ENCODE data around the gene CREB3L4.
A peak's percentile ranks its signal among the peaks of the same experiment; 100 is the strongest.
"Not testable (repeated sequence)": the region's sequence is repeated elsewhere in the genome, so short reads cannot be mapped to it uniquely, and the experiment has no call there.

CREB3L4 gene

GRCh38 chr1:153959454-153959853 lies 8.2 kb upstream of the CREB3L4 start:
- no peak for DNase-seq

DNA sequence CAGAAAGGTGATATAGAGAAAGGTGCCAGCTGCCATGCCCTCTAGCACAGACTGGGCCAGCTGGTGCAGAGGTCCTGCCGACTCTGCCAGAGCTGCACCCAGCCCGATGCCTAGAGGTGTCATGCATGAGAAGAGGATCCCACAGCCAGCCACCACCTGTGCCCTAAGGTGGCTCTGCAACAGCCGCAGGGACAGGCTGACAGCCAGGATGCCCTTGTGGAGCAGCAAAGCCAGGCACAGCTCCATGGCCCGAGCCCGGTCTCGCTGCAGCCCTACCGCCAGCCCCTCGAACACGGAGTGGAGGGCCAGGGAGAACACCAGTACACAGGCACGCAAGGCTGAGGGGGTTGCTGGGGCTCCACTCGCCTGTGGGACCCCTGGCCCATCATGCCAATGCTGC lies 7.5 kb upstream of the CREB3L4 start:
- no peak for DNase-seq

GRCh38 chr1:153961421-153961820 lies 6.3 kb upstream of the CREB3L4 start:
- no peak for DNase-seq

- DNase-seq, result peak; percentile 30
These were observed 5.3 kb upstream of the CREB3L4 start for GRCh38 chr1:153962088-153963029.

- peak; percentile 96 for DNase-seq
These were observed 4.5 kb upstream of the CREB3L4 start, which contains the start of gene SLC39A1 for GRCh38 chr1:153963030-153963849. Gene SLC39A1 (minus strand): TSS chr1:153963537. CDS start chr1:153962715, 822 bp downstream.

GRCh38 chr1:153963850-153964331 lies 3.8 kb upstream of the CREB3L4 start:
- no peak for DNase-seq

GRCh38 chr1:153968000-153968363 lies 280 bp downstream of the CREB3L4 start:
- DNase-seq, result no peak

- no peak for DNase-seq
These were observed 706 bp downstream of the CREB3L4 start for GRCh38 chr1:153968408-153968807.

DNA sequence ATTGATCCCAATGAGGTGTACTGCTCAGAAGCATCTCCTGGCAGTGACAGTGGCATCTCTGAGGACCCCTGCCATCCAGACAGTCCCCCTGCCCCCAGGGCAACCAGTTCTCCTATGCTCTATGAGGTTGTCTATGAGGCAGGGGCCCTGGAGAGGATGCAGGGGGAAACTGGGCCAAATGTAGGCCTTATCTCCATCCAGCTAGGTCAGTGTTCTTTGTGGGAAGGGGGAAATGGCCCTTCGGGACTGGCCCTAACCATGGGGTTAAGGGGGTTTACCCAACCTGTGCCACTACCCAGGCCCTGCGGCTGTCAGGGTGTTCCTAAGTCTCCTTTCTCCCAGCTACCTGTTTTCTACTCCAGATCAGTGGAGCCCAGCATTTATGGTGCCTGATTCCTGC lies 1.3 kb downstream of the CREB3L4 start:
- DNase-seq, result no peak

DNA sequence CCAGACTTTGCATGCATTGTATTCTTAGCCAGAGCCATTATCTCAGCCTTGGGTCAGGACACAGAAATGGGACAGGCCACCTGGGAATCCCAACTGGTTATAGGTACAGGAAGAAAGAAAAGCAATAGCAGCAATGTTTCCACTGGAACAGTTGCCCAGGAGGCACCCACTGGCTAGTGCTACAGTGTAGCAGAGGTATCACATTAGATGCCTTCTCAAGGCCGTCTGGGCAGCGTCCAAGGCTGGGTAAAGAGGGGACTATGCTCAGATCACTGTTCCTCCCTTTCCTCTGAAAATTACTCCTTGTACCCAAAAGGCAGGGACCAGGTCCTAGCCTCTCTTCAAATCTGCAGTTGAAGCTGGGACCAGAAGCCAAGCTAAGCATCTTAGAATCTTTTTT lies 2.6 kb downstream of the CREB3L4 start:
- DNase-seq, result no peak

- DNase-seq, result no peak
These were observed 5.4 kb downstream of the CREB3L4 start for GRCh38 chr1:153973071-153973470.

- no peak for DNase-seq
These were observed 5.8 kb downstream of the CREB3L4 start for GRCh38 chr1:153973525-153973924.

DNA sequence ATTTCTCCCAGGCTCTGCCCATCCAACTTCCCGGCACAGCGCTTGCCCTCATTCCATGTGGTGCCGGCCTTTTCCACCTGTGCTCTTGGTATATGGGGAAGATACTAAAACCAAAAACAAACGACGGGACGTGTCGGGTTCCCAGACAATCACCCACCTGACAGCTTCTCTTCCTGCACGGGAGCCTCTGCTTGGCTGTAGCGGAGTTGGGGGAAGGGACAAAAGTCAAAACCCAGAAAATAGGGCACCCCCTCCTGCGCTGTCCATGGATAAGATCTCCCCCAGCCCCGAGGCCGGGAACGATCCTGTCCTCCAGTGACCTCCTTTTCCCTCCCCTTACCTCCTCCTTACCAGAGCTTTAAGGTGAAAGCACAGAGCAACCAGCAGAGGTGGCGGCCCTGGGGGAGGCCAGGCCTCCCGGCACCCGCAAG lies 9.1 kb downstream of the CREB3L4 start:
- no peak for DNase-seq

GRCh38 chr1:153977250-153978240 lies 9.8 kb downstream of the CREB3L4 start, which contains the start of gene JTB:
Gene JTB (minus strand): TSS chr1:153977674. CDS start chr1:153977252, 422 bp downstream.
- peak; percentile 91 for DNase-seq

DNA sequence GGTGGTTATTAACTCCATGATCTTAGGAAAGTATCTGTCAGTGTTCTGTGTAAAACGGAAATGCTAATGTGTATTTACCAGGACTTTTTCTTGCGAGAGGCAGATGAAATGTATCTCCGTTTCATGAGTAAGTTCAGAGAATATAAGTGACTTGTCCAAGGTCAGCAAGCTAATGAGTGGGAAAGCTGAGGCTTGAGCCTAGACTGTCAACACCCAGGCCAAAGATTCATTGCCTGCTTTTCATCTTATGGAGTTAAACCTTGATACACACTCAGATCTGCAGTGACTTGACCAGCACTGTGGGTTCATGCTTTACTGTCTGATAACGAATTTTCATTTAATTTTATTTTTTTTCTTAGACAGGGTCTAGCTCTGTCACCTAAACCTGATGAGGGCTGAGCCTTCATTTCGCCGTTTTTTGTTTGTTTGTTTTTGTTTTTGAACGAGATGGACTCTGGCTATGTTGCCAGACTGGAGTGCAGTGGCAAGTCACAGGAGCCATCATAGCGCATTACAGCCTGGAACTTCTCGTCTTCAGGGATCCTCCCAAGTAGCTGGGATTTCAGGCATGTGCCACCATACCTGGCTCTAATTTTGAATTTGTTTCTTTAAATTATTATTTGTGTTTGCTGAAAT lies 10.7 kb downstream of the CREB3L4 start:
- no peak for DNase-seq

DNA sequence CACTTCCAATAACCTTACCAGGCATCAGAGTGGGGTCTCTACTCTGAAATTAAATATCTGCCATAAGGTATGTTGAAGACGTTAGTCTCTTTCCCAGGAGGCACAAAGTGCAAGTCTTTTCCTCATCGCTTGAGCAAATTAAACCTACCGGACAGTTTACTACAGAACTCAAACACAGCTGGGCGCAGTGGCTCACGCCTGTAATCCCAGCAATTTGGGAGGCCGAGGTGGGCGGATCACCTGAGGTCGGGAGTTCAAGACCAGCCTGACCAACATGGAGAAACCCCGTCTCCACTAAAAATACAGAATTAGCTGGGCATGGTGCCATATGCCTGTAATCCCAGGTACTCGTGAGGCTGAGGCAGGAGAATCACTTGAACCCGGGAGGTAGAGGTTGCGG lies 11.4 kb downstream of the CREB3L4 start:
- not testable (repeated sequence) for DNase-seq

- DNase-seq, result not testable (repeated sequence)
These were observed 14.0 kb downstream of the CREB3L4 start for GRCh38 chr1:153981735-153982134.

DNA sequence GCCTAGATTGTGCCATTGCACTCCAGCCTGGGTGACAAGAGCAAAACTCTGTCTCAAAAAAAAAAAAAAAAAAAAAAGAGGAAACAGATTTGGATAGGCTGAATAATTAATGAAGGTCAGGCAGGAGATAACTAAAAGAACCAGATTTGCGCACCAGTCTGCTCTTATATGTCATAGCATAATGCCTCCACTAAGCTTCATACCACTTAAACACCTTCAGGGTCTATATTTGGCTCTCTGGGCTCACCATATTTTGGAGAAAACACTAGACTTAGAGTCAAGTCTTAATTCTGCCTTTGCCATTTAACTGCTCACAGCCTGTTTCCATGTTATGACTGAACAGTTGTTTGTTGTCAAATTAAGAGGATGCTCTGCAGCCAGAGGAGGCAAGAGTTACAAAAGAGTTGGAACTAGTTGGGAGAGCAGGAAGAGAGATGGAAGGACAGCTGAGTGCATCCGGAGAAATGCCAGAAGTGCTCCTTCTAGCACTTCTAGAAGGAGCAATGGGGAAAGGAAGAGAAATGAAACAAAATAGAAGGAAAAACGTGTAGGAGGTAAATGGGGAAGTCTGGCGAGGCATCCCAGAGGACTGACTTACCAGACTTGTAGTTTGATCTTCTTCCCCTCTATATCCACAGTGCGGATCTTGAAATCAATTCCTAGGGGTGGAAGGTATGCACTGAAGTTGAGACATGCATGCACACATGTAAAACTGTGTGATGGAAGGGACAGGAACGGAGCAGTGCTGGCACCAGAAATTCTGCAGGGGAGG lies 16.6 kb downstream of the CREB3L4 start:
- DNase-seq, result no peak

DNA sequence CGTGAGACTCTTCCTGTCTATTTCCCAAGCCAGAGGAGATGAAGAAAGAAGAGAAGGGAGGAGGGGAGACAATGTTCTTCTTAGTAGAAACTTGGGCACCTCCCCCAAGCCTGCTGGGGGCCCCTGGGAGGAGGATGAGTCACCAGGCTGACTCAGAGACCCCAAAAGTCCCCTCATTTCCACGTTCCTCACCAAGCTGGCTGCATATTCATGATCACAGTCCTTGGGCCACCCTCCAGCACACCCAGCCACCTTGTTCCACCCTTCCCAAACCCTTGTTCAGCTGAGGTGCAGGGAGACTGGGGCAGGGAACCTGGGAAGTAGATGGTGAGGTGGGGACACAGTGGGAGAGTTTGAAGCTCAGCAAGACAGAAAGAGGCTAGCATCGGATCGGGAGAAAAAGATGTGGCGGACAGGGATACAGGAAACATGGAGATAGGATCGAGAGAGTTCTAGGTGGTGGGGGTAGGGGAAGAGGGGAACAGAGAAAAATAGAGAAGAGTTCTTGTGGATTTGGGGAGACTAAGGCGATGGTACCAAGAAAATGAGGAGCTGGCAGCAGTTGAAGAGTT lies 17.7 kb downstream of the CREB3L4 start:
- DNase-seq, result peak; percentile 64
